ENCODE measurements around the gene WNT3A.

DNA sequence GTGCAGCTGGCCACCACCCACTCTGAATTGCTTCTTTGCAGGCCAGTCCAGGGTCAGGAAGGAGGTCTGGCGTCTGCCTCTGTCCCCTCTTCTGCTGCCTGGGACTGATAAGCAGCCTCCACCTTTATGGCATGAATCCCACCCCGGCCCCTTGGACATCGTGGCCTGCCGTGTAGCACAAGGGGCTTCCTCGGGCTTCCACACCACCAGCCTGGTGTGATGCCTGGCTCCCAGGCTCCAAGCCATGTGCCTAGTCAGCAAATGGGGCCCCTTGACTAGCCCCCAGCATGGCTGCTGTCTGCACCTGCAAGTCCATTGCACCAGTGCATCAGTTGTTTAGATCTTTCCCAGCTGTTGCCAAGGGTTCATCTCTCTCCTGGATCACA lies 65.9 kb downstream of the WNT3A start:
- TF ChIP-seq POLR2A (IDR thresholded peaks at IDR 0.05; ENCODE audit: low read depth, low read length), result no peak
- no peak for TF ChIP-seq FOS (IDR thresholded peaks at IDR 0.05; ENCODE audit: low read depth, low read length)
- TF ChIP-seq CTCF (conservative IDR thresholded peaks at IDR 0.05; ENCODE audit: low read depth, low read length), result no peak
- no peak for TF ChIP-seq RAD21 (IDR thresholded peaks at IDR 0.05; ENCODE audit: low read length)
- no peak for TF ChIP-seq BHLHE40 (IDR thresholded peaks at IDR 0.05; ENCODE audit: low read depth, low read length)
- TF ChIP-seq MXI1 (IDR thresholded peaks at IDR 0.05; ENCODE audit: borderline replicate concordance, low read depth, low read length), result no peak
